Thyroid gland (tissue), 4 donors: ENCODE measurements around the gene AHRR.

Experiments
- CTCF ChIP-seq, 6 experiments: fragments of 200-600 bp in 3 of 6; fragments of 450-650 bp in 3 of 6; sonication (generic) in 3 of 6; IDR thresholded peaks; one replicate each; pipeline ENCODE4 v1.5.1; 2016 to 2019; ENCODE audit warnings: antibody characterized with exemption in 6 of 6, mild to moderate bottlenecking in 2 of 6, inconsistent platforms in 1 of 6, moderate library complexity in 1 of 6
- POLR2A ChIP-seq, 2 donors: fragments of 450-650 bp; IDR thresholded peaks; one replicate each; pipeline ENCODE4 v1.6.1; 2017; ENCODE audit warnings: antibody characterized with exemption in 2 of 2, mild to moderate bottlenecking in 2 of 2, moderate library complexity in 1 of 2

GRCh38 chr5:420632-421286 lies 99.2 kb downstream of the AHRR start:
- TF ChIP-seq CTCF (IDR thresholded peaks at IDR 0.05), result no peak
- TF ChIP-seq POLR2A (IDR thresholded peaks at IDR 0.05), result no peak
